ENCODE data around the gene SOWAHD.
"Not testable (repeated sequence)": the region's sequence is repeated elsewhere in the genome, so short reads cannot be mapped to it uniquely, and the experiment has no call there.

The SOWAHD gene, protein sequence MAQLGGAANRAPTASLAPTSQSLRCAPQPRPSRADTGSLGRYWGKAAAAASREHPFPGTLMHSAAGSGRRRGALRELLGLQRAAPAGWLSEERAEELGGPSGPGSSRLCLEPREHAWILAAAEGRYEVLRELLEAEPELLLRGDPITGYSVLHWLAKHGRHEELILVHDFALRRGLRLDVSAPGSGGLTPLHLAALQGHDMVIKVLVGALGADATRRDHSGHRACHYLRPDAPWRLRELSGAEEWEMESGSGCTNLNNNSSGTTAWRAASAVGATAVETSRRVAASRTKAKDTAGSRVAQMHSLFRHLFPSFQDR

DNA sequence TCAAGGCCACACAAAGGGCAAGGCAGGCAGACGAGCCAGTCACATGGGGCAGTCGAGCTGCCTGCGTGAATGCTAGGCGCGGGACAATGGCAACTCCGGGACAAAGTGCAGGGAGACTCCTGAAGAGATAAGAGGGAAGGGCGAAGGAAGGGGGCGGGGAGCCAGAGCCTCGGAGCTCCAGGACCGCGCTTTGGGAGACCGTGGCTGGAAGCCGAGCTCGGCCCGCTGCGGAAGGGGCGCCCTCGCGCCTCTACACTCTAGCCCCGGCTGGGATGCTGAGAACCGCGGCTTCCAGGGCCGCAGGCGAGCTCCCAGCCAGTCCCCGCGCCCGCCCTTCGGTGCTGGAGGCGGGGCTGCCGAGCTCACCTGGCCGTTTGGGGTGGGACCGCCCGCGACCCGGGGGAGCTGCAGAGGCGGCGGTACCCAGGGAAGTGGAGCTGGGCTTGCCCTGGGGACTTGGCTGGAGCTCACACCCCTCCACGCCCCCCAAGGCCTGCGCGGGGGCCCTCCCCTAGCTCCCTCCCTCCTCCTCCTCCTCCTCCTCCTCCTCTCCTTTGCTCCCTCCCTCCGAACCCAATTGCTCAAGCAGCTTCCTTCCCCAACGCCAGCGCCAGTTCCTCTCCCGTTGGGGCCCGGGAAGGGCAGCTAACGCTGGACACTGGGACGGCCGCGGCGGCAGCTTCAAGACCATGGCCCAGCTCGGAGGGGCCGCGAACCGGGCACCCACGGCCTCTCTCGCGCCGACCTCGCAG, at the start of gene SOWAHD:
Gene SOWAHD, plus strand, starts transcription at position 610 of the 752 bp plus-strand sequence. Its CDS starts 80 bp downstream, at position 690.
- DNase-seq = no peak

GRCh38 chrX:119708936-119709335, 49.5 kb upstream of the SOWAHD start:
- no peak for DNase-seq

DNA sequence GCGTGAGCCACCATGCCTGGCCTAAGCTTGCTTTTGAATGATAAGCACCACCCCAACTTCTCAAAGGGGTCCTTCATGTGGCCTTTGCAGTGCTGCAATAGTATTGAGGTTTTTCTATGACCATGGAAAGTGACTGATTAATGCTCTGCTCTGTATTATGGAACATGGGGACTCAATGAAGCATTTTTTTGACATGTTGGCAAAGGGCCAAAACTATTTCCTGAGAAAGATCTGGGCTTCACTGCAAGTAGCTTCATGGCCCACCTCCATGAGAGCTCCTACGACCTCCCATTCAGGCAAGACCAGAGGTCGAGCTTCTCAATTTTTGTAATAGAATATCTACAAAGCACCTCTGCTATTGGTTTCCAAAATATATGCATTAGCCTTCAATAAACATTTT, 48.8 kb upstream of the SOWAHD start:
- no peak for DNase-seq

DNA sequence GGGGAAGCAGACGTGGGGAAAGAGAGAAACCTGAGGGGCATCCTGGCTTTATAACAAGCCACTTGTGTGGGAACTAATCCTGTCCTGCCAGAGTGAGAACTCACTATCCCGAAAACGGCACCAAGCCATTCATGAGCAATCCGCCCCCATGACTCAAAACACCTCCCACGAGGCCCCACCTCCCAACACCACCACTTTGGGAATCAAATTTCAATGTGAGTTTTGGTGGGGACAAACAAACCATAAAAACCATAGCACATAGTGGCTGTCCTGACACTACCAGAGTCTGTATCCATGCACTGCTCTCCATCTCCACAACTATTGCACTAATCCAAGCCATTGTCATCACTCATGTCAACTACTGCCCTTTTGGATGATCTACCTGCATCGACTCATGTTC, 36.9 kb upstream of the SOWAHD start:
- no peak for DNase-seq

GRCh38 chrX:119721926-119722325, 36.5 kb upstream of the SOWAHD start:
- no peak for DNase-seq

GRCh38 chrX:119726900-119727555, 31.4 kb upstream of the SOWAHD start:
- no peak for DNase-seq

DNA sequence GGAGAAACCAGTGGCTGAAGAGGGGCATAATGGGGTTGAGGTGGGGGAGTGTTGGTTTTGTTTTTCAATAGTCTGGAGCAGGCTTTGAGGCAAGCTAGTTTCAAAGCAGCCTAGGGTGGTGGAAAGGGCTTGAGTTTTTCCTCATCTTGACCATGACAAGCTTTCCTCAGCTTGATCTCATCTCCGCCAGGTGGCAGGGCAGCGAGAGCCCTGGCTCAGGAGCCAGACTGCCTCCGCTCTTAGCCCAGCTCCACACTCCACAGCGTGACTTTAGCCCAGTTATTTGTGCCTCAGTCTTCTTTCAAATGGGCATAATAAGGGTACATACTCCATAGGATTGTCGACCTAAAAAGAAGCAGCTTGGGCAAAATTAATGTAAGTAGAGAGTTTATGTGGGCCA, 29.9 kb upstream of the SOWAHD start:
- DNase-seq = no peak

DNA sequence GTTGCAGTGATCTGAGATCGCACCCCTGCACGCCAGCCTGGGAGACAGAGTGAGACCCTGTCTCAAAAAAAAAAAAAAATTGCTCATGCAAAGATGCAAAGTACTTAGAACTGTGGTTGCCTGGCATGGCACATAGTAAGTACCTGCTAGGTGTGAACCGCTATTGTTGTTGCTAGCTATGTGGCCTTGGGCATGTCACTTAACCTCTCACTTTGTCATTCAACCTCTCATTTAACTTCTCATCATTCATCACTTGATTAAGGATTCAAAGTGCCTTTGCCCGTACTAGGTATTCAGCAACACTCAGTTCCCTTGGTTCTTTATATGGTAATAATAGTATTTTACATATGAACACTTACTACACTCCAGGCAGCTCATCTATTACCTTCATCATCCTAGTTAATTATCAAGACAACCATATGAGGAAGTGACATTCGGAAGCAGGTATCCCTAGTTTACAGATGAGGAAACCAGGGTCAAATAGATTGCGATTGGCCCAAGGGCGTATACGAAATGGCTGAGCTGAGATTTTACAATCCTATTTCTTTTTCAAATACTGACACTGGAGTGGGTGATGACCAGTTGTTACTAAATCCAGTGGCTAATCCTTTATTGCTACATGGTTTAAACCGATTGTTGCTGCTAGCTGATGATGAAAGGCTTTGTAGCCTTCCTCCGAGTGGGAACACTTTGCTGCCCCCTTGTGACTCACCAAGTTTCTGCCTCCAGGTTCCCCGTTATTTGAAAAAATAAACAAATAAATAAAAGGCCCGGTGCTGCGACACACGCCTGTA, 28.8 kb upstream of the SOWAHD start:
- DNase-seq = peak; percentile 35

GRCh38 chrX:119734897-119735339, 23.5 kb upstream of the SOWAHD start:
- peak; percentile 47 for DNase-seq

DNA sequence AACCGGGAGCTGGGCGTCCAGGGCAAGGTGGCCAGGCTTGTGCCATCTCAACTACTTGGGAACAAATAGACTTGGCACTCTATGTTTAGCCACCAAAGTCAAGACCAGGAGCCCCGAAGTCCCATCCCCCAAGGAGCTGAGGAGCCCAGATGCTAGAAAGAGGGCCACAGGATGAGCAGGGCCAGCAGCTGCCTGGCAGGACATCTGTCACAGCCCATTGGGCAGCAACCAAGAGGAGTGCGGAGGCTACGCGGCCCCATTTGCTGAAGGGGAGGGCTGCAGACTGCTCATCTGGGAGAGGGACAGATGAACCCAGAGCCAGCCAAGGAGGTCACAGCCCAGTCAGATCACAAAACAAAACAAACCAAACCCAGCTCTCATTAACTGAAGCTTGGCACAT, 22.9 kb upstream of the SOWAHD start:
- DNase-seq = no peak

DNA sequence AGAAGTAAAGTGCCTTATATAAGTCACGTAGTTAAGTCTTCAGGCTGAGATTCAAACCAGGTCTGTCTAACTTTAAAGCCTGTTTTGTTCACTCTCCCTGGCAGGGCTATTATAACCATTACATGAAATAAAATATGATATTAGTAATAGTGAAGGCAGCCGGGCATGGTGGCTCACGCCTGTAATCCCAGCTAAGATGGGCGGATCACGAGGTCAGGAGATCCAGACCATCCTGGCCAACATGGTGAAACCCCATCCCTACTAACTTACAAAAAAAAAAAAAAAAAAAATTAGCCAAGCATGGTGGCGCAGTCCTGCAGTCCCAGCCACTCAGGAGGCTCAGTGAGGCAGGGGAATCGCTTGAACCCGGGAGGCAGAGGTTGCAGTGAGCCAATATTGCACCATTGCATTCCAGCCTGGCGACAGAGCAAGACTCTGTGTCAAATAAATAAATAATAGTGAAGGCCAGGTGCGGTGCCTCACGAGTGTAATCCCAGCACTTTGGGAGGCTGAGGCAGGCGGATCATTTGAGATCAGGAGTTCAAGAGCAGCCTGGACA, 22.1 kb upstream of the SOWAHD start:
- DNase-seq = no peak

DNA sequence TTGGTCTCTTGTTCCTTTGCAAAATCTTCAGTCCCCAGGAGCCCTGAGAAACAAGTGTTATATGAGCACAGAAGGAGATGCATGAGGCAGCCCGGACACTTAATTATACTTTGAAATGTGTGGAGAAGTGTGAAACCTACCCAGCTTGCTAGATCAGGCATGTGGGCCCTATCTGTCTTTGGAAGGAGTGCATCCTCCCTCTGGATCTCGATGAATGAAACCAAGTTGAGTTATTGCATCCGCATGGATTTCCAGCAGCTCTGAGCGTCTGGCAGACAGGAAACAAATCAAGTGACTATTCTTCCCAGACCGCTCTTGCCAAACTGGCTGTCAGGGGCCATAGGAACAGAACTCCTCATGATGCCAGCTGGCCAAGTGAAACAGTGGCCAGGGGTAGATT, 19.6 kb upstream of the SOWAHD start:
- DNase-seq = no peak

GRCh38 chrX:119745283-119745848, 13.0 kb upstream of the SOWAHD start:
- DNase-seq = no peak

DNA sequence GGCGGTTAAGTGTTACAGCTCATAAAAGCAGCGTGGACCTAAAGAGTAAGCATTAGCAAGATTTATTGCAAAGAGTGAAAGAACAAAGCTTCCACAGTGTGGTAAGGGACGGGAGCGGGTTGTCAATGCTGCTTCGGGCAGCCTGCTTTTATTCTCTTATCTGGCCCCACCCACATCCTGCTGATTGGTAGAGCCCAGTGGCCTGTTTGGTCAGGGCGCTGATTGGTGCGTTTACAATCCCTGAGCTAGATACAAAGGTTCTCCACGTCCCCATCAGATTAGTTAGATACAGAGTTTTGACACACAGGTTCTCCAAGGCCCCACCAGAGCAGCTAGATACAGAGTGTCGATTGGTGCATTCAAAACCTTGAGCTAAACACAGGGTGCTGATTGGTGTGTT, 8.3 kb upstream of the SOWAHD start:
- not testable (repeated sequence) for DNase-seq

DNA sequence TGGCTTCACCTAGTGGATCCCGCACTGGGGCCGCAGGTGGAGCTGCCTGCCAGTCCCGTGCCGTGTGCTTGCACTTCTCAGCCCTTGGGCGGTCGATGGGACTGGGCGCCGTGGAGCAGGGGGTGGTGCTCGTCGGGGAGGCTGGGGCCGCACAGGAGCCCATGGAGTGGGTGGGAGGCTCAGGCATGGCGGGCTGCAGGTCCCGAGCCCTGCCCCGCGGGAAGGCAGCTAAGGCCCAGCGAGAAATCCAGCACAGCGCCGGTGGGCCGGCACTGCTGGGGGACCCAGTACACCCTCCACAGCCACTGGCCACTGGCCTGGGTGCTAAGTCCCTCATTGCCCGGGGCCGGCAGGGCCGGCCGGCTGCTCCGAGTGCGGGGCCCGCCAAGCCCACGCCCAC, 7.6 kb upstream of the SOWAHD start:
- DNase-seq = not testable (repeated sequence)

- no peak for DNase-seq
These were observed 5.4 kb upstream of the SOWAHD start for GRCh38 chrX:119753001-119753400.

- DNase-seq = no peak
These were observed 4.6 kb upstream of the SOWAHD start for GRCh38 chrX:119753639-119754257.

- no peak for DNase-seq
These were observed 2.3 kb upstream of the SOWAHD start for GRCh38 chrX:119755981-119756533.

DNA sequence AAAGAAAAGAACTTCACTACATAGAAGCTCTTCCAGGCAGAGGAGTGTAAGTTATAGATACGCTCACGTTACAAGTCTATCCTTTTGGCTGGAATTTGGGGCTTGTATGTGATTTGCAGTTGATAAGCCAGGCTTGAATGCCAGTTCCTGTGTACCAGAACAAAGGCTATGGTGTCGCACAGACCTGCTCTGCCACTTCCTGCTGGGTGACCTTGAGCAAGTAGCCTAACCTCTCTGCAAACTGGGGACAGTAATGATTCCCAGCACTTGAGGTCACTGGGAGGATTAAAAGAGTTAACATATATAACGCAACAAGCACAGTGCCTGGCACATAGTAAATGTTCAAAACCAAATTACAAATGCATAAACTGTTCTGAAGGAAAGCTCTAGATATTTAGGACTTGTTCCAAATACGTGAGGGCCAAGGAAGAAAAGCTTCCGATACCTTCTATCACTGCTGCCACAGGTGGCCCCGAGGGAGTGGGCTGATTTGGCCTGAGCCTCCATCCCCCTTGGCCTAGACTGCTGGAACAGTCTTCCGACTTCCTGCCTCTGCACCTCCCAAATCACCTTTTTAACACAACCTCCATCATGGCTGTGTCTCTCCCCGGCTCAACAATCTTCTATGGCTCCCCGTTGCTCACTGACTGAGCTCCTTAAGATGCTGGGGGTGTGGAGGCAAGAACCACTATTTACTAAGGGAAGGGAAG, 1.3 kb upstream of the SOWAHD start:
- DNase-seq = no peak

- DNase-seq = no peak
These were observed 776 bp upstream of the SOWAHD start for GRCh38 chrX:119757646-119757978.

- no peak for DNase-seq
These were observed 401 bp downstream of the SOWAHD start for GRCh38 chrX:119758731-119759247.

All from left hindlimb (tissue), 1 donor.